Mesodermal cell (in vitro differentiated cells): ENCODE results near the gene STARD10.

ENCODE experiments used
- H3K27ac ChIP-seq: 2 replicates; pipeline ENCODE4 v1.7.0; 2013; ENCODE audit warnings: mild to moderate bottlenecking, low read depth, low read length, moderate library complexity; ENCODE audit not compliant: severe bottlenecking
- H3K36me3 ChIP-seq: 2 replicates; pipeline ENCODE4 v1.7.1; 2013; ENCODE audit warnings: mild to moderate bottlenecking, low read length, moderate library complexity; ENCODE audit not compliant: control insufficient read depth, insufficient read depth
- H3K4me1 ChIP-seq: one replicate; pipeline ENCODE4 v1.7.1; 2013; ENCODE audit warnings: mild to moderate bottlenecking, low read length; ENCODE audit not compliant: insufficient read depth, control insufficient read depth, poor library complexity, severe bottlenecking
- H3K4me3 ChIP-seq: 2 replicates; pipeline ENCODE4 v1.7.0; 2013; ENCODE audit warnings: low read length, control low read depth, mild to moderate bottlenecking; ENCODE audit not compliant: insufficient read depth, poor library complexity, severe bottlenecking; ENCODE audit errors: extremely low read depth
- H3K9me3 ChIP-seq: 2 replicates; pipeline ENCODE4 v1.7.1; 2013; ENCODE audit warnings: mild to moderate bottlenecking, low read length, moderate library complexity; ENCODE audit not compliant: control insufficient read depth
- WGBS, 2 experiments: methylation state at CpG; one replicate each; pipeline ENCODE4 v1.1.5; 2013; ENCODE audit warnings: missing lambda C conversion rate in 2 of 2; ENCODE audit not compliant: insufficient coverage in 2 of 2; 5-methylcytosine and 5-hydroxymethylcytosine counted together

Gene STARD10

DNA sequence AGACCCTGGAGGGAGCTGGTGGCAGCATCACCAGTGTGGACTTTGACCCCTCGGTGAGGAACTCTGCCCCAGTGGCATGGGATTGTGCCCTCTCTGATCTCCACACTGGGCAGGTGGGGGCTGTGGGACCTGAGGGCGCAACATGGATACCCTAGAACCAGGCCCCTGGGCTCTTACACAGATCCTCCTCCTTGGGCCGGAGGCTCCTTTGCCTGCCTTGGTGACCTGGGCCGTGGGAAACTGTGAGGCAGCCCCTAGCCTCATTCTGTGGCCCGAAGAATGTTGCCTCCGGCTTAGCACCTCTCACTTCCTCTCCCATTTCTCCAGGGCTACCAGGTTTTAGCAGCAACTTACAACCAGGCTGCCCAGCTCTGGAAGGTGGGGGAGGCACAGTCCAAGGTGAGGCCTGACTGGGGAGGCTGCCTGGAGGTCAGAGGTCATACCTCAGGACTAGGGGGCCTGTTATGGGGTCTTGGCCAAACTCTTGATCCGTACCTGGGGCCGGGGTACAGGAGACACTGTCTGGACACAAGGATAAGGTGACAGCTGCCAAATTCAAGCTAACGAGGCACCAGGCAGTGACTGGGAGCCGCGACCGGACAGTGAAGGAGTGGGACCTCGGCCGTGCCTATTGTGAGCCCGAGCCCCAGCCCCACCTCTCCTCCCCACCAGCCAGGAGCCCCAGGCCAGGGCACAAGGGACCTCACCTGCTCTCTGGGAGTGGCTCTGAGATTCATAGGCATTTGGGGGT, 32.5 kb upstream of the STARD10 start:
- Histone ChIP-seq H3K4me1 (peaks cover 3% of the 10 kb centered on the region), H3K36me3 (no peaks in the 10 kb centered on the region), H3K9me3 (no peaks in the 10 kb centered on the region), H3K4me3 (no peak overlapping the region), H3K27ac (no peak overlapping the region)
- WGBS, 2 experiments: 95 to 96% methylated on average over 10 to 13 of the region's 15 CpGs

DNA sequence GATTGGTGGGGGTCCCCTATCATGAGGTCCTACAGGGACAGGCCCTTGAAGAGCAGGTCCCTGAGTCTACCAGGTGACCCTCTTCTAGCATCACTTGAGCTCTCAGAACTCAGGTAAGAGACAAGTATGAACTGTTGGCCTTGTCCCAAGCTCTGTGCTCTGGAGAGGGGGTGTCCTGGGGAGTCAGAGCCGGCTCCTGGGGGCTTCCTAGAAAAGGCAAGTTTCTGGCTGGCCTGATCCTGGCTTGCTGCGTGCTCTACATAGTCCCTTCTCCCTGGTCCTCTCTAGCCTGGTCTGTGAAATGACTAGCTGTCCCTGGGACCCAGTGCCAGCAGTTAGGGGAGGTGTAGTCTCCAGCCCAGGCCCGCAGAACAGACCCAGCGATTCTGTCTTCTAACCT, 31.8 kb upstream of the STARD10 start:
- Histone ChIP-seq H3K9me3 (no peaks in the 10 kb centered on the region), H3K36me3 (no peaks in the 10 kb centered on the region), H3K27ac (no peak overlapping the region), H3K4me1 (peaks cover 3% of the 10 kb centered on the region), H3K4me3 (no peak overlapping the region)
- WGBS, 2 experiments: 87 to 91% methylated on average over 4 of the region's 4 CpGs

DNA sequence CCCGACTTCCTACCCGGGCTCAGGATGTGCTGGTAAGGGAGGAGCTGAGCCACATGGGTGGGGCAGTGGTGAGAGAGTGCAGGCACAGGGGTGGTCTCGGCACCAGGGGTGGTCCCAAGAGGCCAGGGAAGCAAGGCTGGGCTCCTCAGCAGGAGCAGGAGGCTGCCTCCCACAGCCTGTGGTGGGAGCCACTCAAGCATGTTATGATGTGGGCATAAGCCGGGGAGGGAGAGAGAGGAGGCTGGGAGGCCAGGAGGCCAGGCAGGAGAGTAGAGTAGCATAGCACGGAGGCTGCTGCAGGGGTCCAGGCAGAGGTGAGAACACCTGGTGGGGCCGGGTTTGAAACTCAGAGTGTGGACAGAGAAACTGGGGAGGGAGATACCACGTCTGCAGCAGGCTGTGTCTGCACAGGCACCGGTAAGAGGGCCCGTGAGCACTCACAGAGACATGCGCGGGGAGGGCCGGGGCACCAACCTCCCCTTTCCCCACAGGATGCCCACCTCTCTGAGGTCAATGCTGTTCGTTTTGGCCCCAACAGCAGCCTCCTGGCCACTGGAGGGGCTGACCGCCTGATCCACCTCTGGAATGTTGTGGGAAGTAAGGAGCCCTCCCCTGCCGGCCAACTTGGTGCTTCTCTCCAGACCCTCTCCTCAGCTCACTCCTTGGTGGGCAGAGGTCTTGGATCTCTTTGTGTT, 31.1 kb upstream of the STARD10 start:
- H3K4me3 ChIP-seq: no peak overlapping the region
- H3K27ac ChIP-seq: no peak overlapping the region
- peaks cover 3% of the 10 kb centered on the region for H3K36me3 ChIP-seq
- 88 to 96% methylated on average over 5 to 12 of the region's 15 CpGs for WGBS, 2 experiments
- H3K4me1 ChIP-seq: peaks cover 3% of the 10 kb centered on the region
- H3K9me3 ChIP-seq: no peaks in the 10 kb centered on the region

DNA sequence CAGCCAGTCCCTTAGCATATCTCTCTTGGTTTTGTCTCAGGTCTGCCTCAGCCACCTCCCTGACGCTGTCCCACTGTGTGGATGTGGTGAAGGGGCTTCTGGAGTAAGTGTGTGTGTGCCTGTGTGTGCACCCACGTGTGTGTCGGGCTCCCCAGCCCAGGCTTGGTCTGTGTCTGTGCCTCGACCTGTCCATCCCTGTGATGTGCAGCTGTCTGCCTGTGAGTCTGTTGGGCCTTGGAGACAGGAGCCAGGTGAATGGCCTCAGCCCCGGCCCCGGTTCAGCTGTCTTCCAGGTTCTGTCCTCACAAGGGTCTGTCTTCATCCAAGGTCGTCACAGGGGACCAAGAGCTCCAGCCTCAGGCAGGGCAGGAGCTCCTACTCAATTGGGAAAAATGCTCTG, 30.2 kb upstream of the STARD10 start:
- peaks cover 8% of the 10 kb centered on the region for H3K4me1 ChIP-seq
- no peaks in the 10 kb centered on the region for H3K9me3 ChIP-seq
- peaks cover 3% of the 10 kb centered on the region for H3K36me3 ChIP-seq
- no peak overlapping the region for H3K27ac ChIP-seq
- H3K4me3 ChIP-seq: no peak overlapping the region
- WGBS, 2 experiments: 79 to 93% methylated on average over 5 to 7 of the region's 7 CpGs

DNA sequence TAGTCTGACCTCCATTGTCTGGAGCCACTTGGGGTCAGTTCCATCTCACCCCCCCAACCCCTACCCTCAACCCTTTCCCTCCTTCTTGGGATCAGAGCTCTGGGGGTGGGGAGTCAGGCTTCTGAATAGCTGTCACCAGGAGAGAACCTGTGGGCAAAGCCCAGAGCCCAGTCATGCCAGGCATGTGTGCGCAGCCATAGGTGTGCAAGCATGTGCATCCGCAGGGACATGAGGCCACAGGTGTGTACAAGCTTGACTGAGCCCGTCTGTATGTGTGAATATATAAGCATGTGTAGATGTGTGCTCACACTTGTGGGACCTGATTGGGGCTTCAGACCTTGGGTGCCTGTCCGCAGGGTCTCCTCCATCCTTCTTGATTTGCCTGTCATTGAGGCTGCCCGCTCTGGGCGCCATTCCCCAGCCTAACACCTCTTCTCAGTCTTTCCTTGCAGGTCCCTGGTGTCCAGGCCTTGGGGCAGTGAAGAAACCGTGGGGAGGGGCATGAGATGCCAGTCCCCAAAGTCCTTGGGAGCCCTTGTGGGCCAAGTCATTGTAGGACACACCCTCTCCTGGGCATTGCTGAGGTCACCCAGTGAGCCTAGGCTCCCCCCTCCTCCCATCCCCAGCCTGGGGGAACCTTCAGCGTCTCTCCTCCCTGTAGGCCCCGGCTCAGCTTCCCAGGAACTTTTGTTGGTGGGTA, 29.4 kb upstream of the STARD10 start:
- Histone ChIP-seq H3K4me3 (no peak overlapping the region), H3K36me3 (peaks cover 3% of the 10 kb centered on the region), H3K9me3 (no peaks in the 10 kb centered on the region), H3K4me1 (peaks cover 12% of the 10 kb centered on the region), H3K27ac (no peak overlapping the region)
- WGBS, 2 experiments: 92 to 97% methylated on average over 5 to 6 of the region's 9 CpGs

DNA sequence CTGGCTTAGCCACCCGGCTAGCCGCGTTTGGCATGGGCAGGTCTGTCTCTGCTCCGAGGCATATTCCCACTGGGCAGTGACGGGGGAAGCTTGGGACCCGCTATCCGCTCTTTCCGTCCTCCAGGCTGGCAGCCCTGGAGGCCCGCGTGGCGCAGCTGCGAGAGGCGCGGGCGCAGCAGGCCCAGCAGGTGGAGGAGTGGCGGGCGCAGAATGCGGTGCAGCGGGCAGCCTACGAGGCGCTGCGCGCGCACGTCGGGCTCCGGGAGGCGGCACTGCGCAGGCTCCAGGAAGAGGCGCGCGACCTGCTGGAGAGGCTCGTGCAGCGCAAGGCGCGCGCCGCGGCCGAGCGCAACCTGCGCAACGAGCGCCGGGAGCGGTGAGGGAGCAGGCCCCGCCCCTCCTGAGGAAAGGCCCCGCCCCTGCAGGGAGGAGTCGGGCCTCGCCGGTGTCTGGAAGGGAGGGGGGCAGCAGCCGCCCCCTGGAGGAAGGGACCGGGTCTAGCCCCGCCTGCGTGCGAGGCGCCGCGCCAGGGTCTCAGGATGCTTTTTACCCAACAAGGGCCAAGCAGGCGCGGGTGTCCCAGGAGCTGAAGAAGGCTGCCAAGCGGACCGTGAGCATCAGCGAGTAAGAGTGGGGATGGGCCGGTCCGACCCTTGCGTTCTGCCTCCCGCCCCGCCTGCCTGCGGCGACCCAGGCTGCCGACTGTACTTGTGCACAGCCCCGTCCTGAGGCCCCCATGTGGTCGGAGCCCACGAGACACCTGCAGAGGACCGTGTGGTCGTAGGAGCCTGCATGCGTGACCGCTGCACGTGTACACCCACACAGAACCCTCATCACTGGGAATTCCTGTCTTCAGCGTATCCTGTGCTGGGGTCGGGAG, 28.3 kb upstream of the STARD10 start:
- no peaks in the 10 kb centered on the region for H3K9me3 ChIP-seq
- no peak overlapping the region for H3K27ac ChIP-seq
- H3K4me1 ChIP-seq: peaks cover 12% of the 10 kb centered on the region
- H3K4me3 ChIP-seq: peak overlapping the region; percentile 40
- H3K36me3 ChIP-seq: peaks cover 3% of the 10 kb centered on the region
- WGBS, 2 experiments: 1 to 3% methylated on average over 55 to 64 of the region's 82 CpGs

DNA sequence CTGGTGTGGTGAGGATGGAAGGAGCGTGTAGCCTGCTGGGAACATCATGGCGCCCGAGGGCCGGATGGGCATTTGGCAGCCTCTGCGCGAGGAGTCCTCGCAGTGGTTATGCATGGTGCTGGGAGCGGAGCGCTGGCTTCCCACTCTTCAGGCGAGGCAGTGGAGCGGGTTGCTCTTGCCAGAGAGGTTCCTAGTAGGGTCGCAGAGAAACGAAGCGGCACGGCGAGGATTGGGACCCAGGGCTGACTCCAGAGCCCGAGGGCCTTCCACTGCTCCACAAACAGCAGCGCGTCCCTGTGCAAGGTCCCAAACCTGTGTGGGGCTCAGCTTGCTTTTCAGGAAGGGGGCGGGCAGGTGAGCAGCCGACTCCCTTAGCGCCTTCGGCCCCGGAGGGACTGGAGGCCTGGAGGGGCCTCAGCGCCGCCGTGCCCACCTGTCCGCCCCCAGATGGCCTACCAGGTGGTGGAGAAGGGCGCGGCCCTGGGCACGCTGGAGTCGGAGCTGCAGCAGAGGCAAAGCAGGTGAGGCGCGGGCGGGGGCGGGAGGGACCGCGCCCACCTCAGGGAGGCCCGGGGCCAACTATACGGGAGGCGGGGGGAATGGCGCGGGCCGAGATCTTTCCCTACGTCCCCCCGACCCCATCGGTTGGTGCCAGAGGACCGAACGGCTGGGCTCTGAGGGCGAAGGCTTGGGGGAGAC, 27.5 kb upstream of the STARD10 start:
- Histone ChIP-seq H3K4me1 (peaks cover 14% of the 10 kb centered on the region), H3K9me3 (no peaks in the 10 kb centered on the region), H3K27ac (no peak overlapping the region), H3K36me3 (peaks cover 3% of the 10 kb centered on the region), H3K4me3 (peak overlapping the region; percentile 40)
- WGBS, 2 experiments: 63 to 69% methylated on average over 32 to 36 of the region's 50 CpGs

DNA sequence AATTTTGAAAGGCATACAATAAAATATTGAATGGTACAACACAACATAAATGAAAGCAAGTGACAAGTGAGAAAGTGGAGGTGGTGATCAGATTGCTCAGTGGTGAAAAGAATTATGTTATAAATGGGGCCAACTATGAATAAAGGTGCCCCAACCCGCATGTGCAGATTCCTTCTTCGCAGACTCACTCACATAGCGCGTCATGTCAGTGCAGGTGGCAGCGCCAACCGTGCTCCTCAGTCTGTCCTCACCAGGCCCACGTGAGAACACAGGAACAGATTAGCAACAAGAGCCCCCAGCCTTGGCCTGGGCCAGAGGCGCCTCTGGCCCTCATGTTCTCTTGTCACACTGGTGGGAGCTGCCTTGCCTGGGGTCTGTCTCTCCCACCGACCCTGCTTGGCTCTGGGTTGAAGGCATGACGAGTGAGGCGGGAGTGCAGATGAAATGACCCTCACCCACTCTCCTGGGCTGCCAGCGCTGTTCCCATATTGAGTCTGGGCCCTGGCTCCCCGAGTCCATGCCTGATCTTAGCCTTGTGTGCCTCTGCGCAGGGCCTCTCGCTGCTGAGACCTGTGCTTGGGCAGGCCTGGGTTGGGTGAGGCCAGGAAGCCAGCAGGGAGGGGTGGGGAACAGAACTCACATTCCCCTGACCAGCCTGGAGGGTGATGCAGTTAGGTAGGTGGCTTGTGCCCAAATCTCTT, 26.7 kb upstream of the STARD10 start:
- Histone ChIP-seq H3K27ac (no peak overlapping the region), H3K9me3 (no peaks in the 10 kb centered on the region), H3K4me1 (peaks cover 20% of the 10 kb centered on the region), H3K36me3 (peaks cover 3% of the 10 kb centered on the region), H3K4me3 (no peak overlapping the region)
- 94 to 97% methylated on average over 12 to 14 of the region's 15 CpGs for WGBS, 2 experiments

DNA sequence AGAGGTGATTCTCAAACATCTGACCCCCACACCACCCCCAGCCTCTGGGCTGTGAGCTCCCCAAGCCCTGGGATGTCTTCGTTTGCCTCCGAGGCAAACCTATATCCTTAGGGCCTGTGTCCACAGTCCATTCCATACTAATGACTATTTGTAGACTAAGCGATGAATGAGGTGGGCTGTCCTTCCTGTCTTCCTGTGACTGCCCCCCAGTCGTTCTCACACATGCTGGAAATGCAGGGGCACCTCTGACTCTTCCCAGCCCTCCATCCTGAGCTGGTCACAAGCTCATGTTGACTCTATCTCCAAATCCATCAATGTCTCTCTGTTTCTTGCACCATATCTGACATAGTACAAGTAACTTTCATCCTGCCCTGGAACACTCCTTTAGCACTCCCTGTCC, 25.1 kb upstream of the STARD10 start:
- H3K9me3 ChIP-seq: no peaks in the 10 kb centered on the region

More for the DNA sequence above, 25.1 kb upstream of the STARD10 start:
- Histone ChIP-seq H3K4me3 (no peak overlapping the region), H3K36me3 (peaks cover 3% of the 10 kb centered on the region), H3K4me1 (peaks cover 28% of the 10 kb centered on the region), H3K27ac (no peak overlapping the region)
- WGBS, 2 experiments: 82 to 83% methylated on average over 2 to 4 of the region's 4 CpGs
